ENCODE data around the gene HSF2BP. TPM values are rescaled to one million over a fixed set of nuclear protein-coding genes. Genes with fewer than 3 reads are reported as not detected.

Gene HSF2BP
- total and polyA plus RNA-seq, 2 donors (not counting 1 experiment from before 2014, with no cell fraction given): 0.49 TPM

GRCh38 chr21:43600642-43601402 lies 58.5 kb downstream of the HSF2BP start:
- Mint-ChIP-seq H3K4me3 (no peak overlapping the region), H3K9me3 (ENCODE audit: insufficient read depth) (no peaks in the 10 kb centered on the region), H3K27me3 (no peaks in the 10 kb centered on the region), H3K4me1 (peaks cover 16% of the 10 kb centered on the region), H3K27ac (no peak overlapping the region)
- peaks cover 13 to 16% of the 10 kb centered on the region in 2 donors for H3K4me1 ChIP-seq (ENCODE audit: control insufficient read depth in 2 of 2, insufficient read depth in 2 of 2, low read length in 2 of 2)
- ChIA-PET POLR2A (no interaction called here), CTCF (interaction anchor here (0.8 to 1.6 kb wide), 2 partner anchors 11 to 45 kb away, joined by 3 to 7 read pairs; no protein-coding TSS in a partner anchor)
- peaks cover 0 to 2% (median 0%) of the 10 kb centered on the region in 3 donors for H3K9me3 ChIP-seq (ENCODE audit: control extremely low read depth in 1 of 3, control insufficient read depth in 2 of 3, insufficient read depth in 1 of 3, low read length in 2 of 3)
- DNase-seq: no peak
- no peaks in the 10 kb centered on the region for H3K36me3 ChIP-seq (replicated peaks in 1 of 2; ENCODE audit: control extremely low read depth in 1 of 2, control insufficient read depth in 1 of 2, extremely low read depth in 1 of 2, insufficient read depth in 2 of 2, low read length in 1 of 2)
- WGBS (ENCODE audit: insufficient coverage): 96% methylated on average over 6 of the region's 12 CpGs
- no peak overlapping the region for H3K4me3 ChIP-seq (ENCODE audit: control extremely low read depth in 1 of 5, extremely low read depth in 1 of 5, insufficient read depth in 1 of 5, low read depth in 2 of 5, low read length in 4 of 5)
- H3K79me2 ChIP-seq (ENCODE audit: control insufficient read depth, insufficient read depth, low read length): no peaks in the 10 kb centered on the region
- intact Hi-C loops (cut with micrococcal nuclease): no loop called here
- no peak overlapping the region for H3K9ac ChIP-seq (ENCODE audit: low read length)
- no peaks in the 10 kb centered on the region for H4K20me1 ChIP-seq (ENCODE audit: control insufficient read depth, insufficient read depth, low read length, poor library complexity, severe bottlenecking)
- no peak overlapping the region for H3K4me2 ChIP-seq (replicated peaks; ENCODE audit: low read depth, low read length, poor library complexity, severe bottlenecking)
- TF ChIP-seq EZH2 (IDR thresholded peaks at IDR 0.05; ENCODE audit: borderline replicate concordance, insufficient read depth, low read depth, low read length, poor library complexity, severe bottlenecking) (no peak), CTCF (IDR thresholded peaks at IDR 0.05) (no peak)
- no peak overlapping the region for H2AFZ ChIP-seq (ENCODE audit: insufficient read depth, low read depth, low read length, poor library complexity, severe bottlenecking)
- H3K27me3 ChIP-seq (replicated peaks in 1 of 4; ENCODE audit: control extremely low read depth in 1 of 4, control insufficient read depth in 3 of 4, insufficient read depth in 4 of 4, low read length in 3 of 4): peaks cover 0 to 5% (median 0%) of the 10 kb centered on the region in 4 experiments
- ATAC-seq (ENCODE audit: low read depth): no peak
- no peak overlapping the region for H3K27ac ChIP-seq (ENCODE audit: low read length in 2 of 2)

- ChIA-PET CTCF (no interaction called here), POLR2A (interaction anchor here (0.7 kb wide), 1 partner anchor 1139 kb away, joined by 7 read pairs; no protein-coding TSS in a partner anchor)
- Mint-ChIP-seq H3K4me1 (peaks cover 16% of the 10 kb centered on the region), H3K9me3 (ENCODE audit: insufficient read depth) (no peaks in the 10 kb centered on the region), H3K4me3 (no peak overlapping the region), H3K27me3 (no peaks in the 10 kb centered on the region), H3K27ac (no peak overlapping the region)
- H3K4me1 ChIP-seq (ENCODE audit: control insufficient read depth in 2 of 2, insufficient read depth in 2 of 2, low read length in 2 of 2): peaks cover 13 to 16% of the 10 kb centered on the region in 2 donors
- no peaks in the 10 kb centered on the region for H3K27me3 ChIP-seq (replicated peaks in 1 of 4; ENCODE audit: control extremely low read depth in 1 of 4, control insufficient read depth in 3 of 4, insufficient read depth in 4 of 4, low read length in 3 of 4)
- no peaks in the 10 kb centered on the region for H3K79me2 ChIP-seq (ENCODE audit: control insufficient read depth, insufficient read depth, low read length)
- ATAC-seq (ENCODE audit: low read depth) (peak; percentile 14), DNase-seq (peak; percentile 29)
- H3K4me2 ChIP-seq (replicated peaks; ENCODE audit: low read depth, low read length, poor library complexity, severe bottlenecking): peak overlapping the region; percentile 47
- H2AFZ ChIP-seq (ENCODE audit: insufficient read depth, low read depth, low read length, poor library complexity, severe bottlenecking): no peak overlapping the region
- H3K36me3 ChIP-seq (replicated peaks in 1 of 2; ENCODE audit: control extremely low read depth in 1 of 2, control insufficient read depth in 1 of 2, extremely low read depth in 1 of 2, insufficient read depth in 2 of 2, low read length in 1 of 2): no peaks in the 10 kb centered on the region
- intact Hi-C loops (cut with micrococcal nuclease): no loop called here
- no peaks in the 10 kb centered on the region for H4K20me1 ChIP-seq (ENCODE audit: control insufficient read depth, insufficient read depth, low read length, poor library complexity, severe bottlenecking)
- H3K27ac ChIP-seq (ENCODE audit: low read length in 2 of 2): peak overlapping the region in 1 of 2 donors; percentile 41
- no peak for TF ChIP-seq CTCF (IDR thresholded peaks at IDR 0.05)
- no peak for TF ChIP-seq EZH2 (IDR thresholded peaks at IDR 0.05; ENCODE audit: borderline replicate concordance, insufficient read depth, low read depth, low read length, poor library complexity, severe bottlenecking)
- 19% methylated on average over 3 of the region's 5 CpGs for WGBS (ENCODE audit: insufficient coverage)
- H3K4me3 ChIP-seq (ENCODE audit: control extremely low read depth in 1 of 5, extremely low read depth in 1 of 5, insufficient read depth in 1 of 5, low read depth in 2 of 5, low read length in 4 of 5): no peak overlapping the region
- peaks cover 0 to 2% (median 0%) of the 10 kb centered on the region in 3 donors for H3K9me3 ChIP-seq (ENCODE audit: control extremely low read depth in 1 of 3, control insufficient read depth in 2 of 3, insufficient read depth in 1 of 3, low read length in 2 of 3)
- no peak overlapping the region for H3K9ac ChIP-seq (ENCODE audit: low read length)
Observed at GRCh38 chr21:43599728-43600127, 59.6 kb downstream of the HSF2BP start.
